Measurements from ENCODE around the gene ARHGAP6.

GRCh38 chrX:11640089-11640488 lies 25.6 kb downstream of the ARHGAP6 start:
- TF ChIP-seq YY1 (IDR thresholded peaks at IDR 0.05; ENCODE audit: insufficient read depth, insufficient read length) (no peak), SUZ12 (IDR thresholded peaks at IDR 0.05; ENCODE audit: extremely low read depth, insufficient read depth, insufficient read length) (no peak)
